Liver (tissue), 9 donors: ENCODE results near the gene SATB1. TPM values are rescaled to one million over a fixed set of nuclear protein-coding genes. Genes with fewer than 3 reads are reported as not detected.

ENCODE experiments used
- DNase-seq: peaks from one replicate; pipeline ENCODE4 v3.0.0-alpha.2; 2017; ENCODE audit warnings: low spot score
- H3K27ac ChIP-seq, 2 donors: one replicate each; pipeline ENCODE4 v1.7.0; 2013; ENCODE audit warnings: inconsistent platforms in 2 of 2, low read length in 2 of 2, control low read depth in 1 of 2, low read depth in 1 of 2, mild to moderate bottlenecking in 1 of 2
- H3K27me3 ChIP-seq, 4 donors: one replicate each; pipeline versions ENCODE4 v1.6.1 to v1.7.0; 2013; ENCODE audit warnings: low read length in 3 of 4, inconsistent platforms in 1 of 4, mild to moderate bottlenecking in 1 of 4, moderate library complexity in 1 of 4; ENCODE audit not compliant: control insufficient read depth in 4 of 4, insufficient read depth in 4 of 4
- H3K36me3 ChIP-seq, 4 donors: one replicate each; pipeline versions ENCODE4 v1.6.1 to v1.7.0; 2013; ENCODE audit warnings: low read length in 3 of 4, mild to moderate bottlenecking in 3 of 4, low read depth in 1 of 4, moderate library complexity in 1 of 4; ENCODE audit not compliant: control insufficient read depth in 4 of 4, insufficient read depth in 3 of 4
- H3K4me1 ChIP-seq, 4 donors: one replicate each; pipeline versions ENCODE4 v1.6.1 to v1.7.0; 2013; ENCODE audit warnings: low read length in 3 of 4, mild to moderate bottlenecking in 3 of 4, moderate library complexity in 1 of 4; ENCODE audit not compliant: control insufficient read depth in 4 of 4, insufficient read depth in 4 of 4
- H3K4me3 ChIP-seq, 3 donors: one replicate each; pipeline versions ENCODE4 v1.6.1 to v1.7.0; 2013; ENCODE audit warnings: low read length in 3 of 3, control low read depth in 1 of 3, low read depth in 1 of 3, mild to moderate bottlenecking in 1 of 3
- H3K9ac ChIP-seq, 2 donors: one replicate each; pipeline ENCODE4 v1.7.0; 2013; ENCODE audit warnings: low read length in 2 of 2, mild to moderate bottlenecking in 2 of 2, moderate library complexity in 2 of 2, control low read depth in 1 of 2, low read depth in 1 of 2
- H3K9me3 ChIP-seq, 4 donors: one replicate each; pipeline versions ENCODE4 v1.6.1 to v1.7.0; 2013; ENCODE audit warnings: low read length in 3 of 4; ENCODE audit not compliant: control insufficient read depth in 4 of 4
- ATF3 ChIP-seq: IDR thresholded peaks from 2 replicates; pipeline ENCODE4 v1.6.1; 2016; ENCODE audit warnings: antibody characterized with exemption
- CTCF ChIP-seq: fragments of 150-350 bp; IDR thresholded peaks from 2 replicates; pipeline ENCODE4 v1.5.1; 2017; ENCODE audit warnings: improper control_type of control experiment, low read depth, low read length; ENCODE audit not compliant: missing input control
- FOXA1 ChIP-seq: IDR thresholded peaks from 2 replicates; pipeline ENCODE4 v1.6.1; 2016; ENCODE audit warnings: antibody characterized with exemption
- FOXA2 ChIP-seq: IDR thresholded peaks from 2 replicates; pipeline ENCODE4 v1.6.1; 2016; ENCODE audit warnings: antibody characterized with exemption
- GABPA ChIP-seq, 2 donors: IDR thresholded peaks in 1 of 2; conservative IDR thresholded peaks in 1 of 2; 2 replicates each; pipeline ENCODE4 v1.6.1; 2016; ENCODE audit warnings: antibody characterized with exemption in 2 of 2, mild to moderate bottlenecking in 1 of 2, moderate library complexity in 1 of 2
- HNF4A ChIP-seq, 2 donors: conservative IDR thresholded peaks; 2 replicates each; pipeline ENCODE4 v1.6.1; 2016; ENCODE audit warnings: antibody characterized with exemption in 2 of 2, mild to moderate bottlenecking in 2 of 2
- JUND ChIP-seq, 2 donors: IDR thresholded peaks; 2 replicates each; pipeline ENCODE4 v1.6.1; 2016; ENCODE audit warnings: antibody characterized with exemption in 2 of 2
- MAX ChIP-seq: IDR thresholded peaks from 2 replicates; pipeline ENCODE4 v1.6.1; 2016; ENCODE audit warnings: antibody characterized with exemption
- NR2F2 ChIP-seq: IDR thresholded peaks from 2 replicates; pipeline ENCODE4 v1.6.1; 2016; ENCODE audit warnings: antibody characterized with exemption
- RAD21 ChIP-seq, 2 donors: IDR thresholded peaks; 2 replicates each; pipeline ENCODE4 v1.6.1; 2016; ENCODE audit warnings: antibody characterized with exemption in 2 of 2, mild to moderate bottlenecking in 2 of 2
- REST ChIP-seq: IDR thresholded peaks from 2 replicates; pipeline ENCODE4 v1.6.1; 2016; ENCODE audit warnings: antibody characterized with exemption, mild to moderate bottlenecking
- RXRA ChIP-seq, 2 donors: IDR thresholded peaks; 2 replicates each; pipeline ENCODE4 v1.6.1; 2017 to 2018; ENCODE audit warnings: antibody characterized with exemption in 2 of 2, mild to moderate bottlenecking in 1 of 2
- SP1 ChIP-seq: IDR thresholded peaks from 2 replicates; pipeline ENCODE4 v1.6.1; 2018; ENCODE audit warnings: antibody characterized with exemption, mild to moderate bottlenecking
- TAF1 ChIP-seq: conservative IDR thresholded peaks from 2 replicates; pipeline ENCODE4 v1.6.1; 2016; ENCODE audit warnings: antibody characterized with exemption, mild to moderate bottlenecking
- YY1 ChIP-seq: IDR thresholded peaks from 2 replicates; pipeline ENCODE4 v1.6.1; 2016; ENCODE audit warnings: antibody characterized with exemption, mild to moderate bottlenecking
- ZBTB33 ChIP-seq: IDR thresholded peaks from 2 replicates; pipeline ENCODE4 v1.6.1; 2016; ENCODE audit warnings: antibody characterized with exemption
- WGBS: extraction: QIAGEN DNeasy Blood & Tissue Kit; methylation state at CpG from one replicate; pipeline ENCODE4 v1.1.7; 2013; 5-methylcytosine and 5-hydroxymethylcytosine counted together
- polyA plus RNA-seq, 2 donors: library from polyadenylated mRNA; stranded (reverse) in 1 of 2; unstranded in 1 of 2; fragments of 200-250 nt in 1 of 2; fragments of >200 nt in 1 of 2; fragmentation: Nextera tagmentation in 1 of 2; extraction: Ambion mirVana in 1 of 2; gene quantifications; one replicate each; pipeline versions ENCODE4 v1.2.1 to v1.2.3, GENCODE V29; 2013 to 2015
- total RNA-seq, 2 donors: library from RNA; depleted of rRNA; stranded (reverse); fragments of >200 nt; gene quantifications; one replicate each; pipeline ENCODE4 v1.2.3, GENCODE V29; 2014
- donor health status: healthy.
- donor health status: healthy.
- donor health status: healthy.
- donor health status: healthy.
- donor health status: healthy.

The SATB1 gene
- total and polyA plus RNA-seq, 4 donors = 4.3 to 23.7 (median 10.5) TPM

GRCh38 chr3:18425641-18426257, 610 bp upstream of the SATB1 start:
- WGBS = under 1% methylated on average over 47 of the region's 47 CpGs
- Histone ChIP-seq H3K9ac (peak overlapping the region; percentile 64 to 75), H3K4me1 (peaks cover 1 to 12% (median 9%) of the 10 kb centered on the region in 4 donors), H3K36me3 (peaks cover 0 to under 1% (median 0%) of the 10 kb centered on the region in 4 donors), H3K27ac (peak overlapping the region; percentile 93 to 98), H3K9me3 (no peaks in the 10 kb centered on the region), H3K4me3 (peak overlapping the region; percentile 57 to 72 (median 62)), H3K27me3 (no peaks in the 10 kb centered on the region)
- DNase-seq = peak; percentile 66
- TF ChIP-seq MAX (no peak), RAD21 (IDR thresholded peaks at IDR 0.05) (no peak), RXRA (IDR thresholded peaks at IDR 0.05) (no peak), JUND (IDR thresholded peaks at IDR 0.05) (no peak), TAF1 (no peak), REST (no peak), SP1 (no peak), ATF3 (no peak), HNF4A (conservative IDR thresholded peaks at IDR 0.05) (no peak), FOXA2 (no peak), ZBTB33 (no peak), NR2F2 (no peak), FOXA1 (no peak), YY1 (no peak), GABPA (IDR thresholded peaks at IDR 0.05 in 1 of 2, conservative IDR thresholded peaks at IDR 0.05 in 1 of 2) (no peak), CTCF (no peak)
